ENCODE results near the gene LRPPRC. TPM values are rescaled to one million over a fixed set of nuclear protein-coding genes. Genes with fewer than 3 reads are reported as not detected.

Gene LRPPRC
- total RNA-seq, 1 donor from 2014 or later: 150 TPM

- intact Hi-C loops (cut with micrococcal nuclease): no loop called here
- H3K4me3 Mint-ChIP-seq: no peak overlapping the region
- H3K4me1 Mint-ChIP-seq (ENCODE audit: low read depth): no peaks in the 10 kb centered on the region
- H3K27me3 Mint-ChIP-seq (ENCODE audit: insufficient read depth): no peaks in the 10 kb centered on the region
- no peak for DNase-seq (ENCODE audit: low spot score)
- no peaks in the 10 kb centered on the region for H3K9me3 Mint-ChIP-seq
- H3K36me3 Mint-ChIP-seq (ENCODE audit: low read depth): peaks cover 40% of the 10 kb centered on the region
- no peak overlapping the region for H3K27ac Mint-ChIP-seq
Observed at GRCh38 chr2:43958397-43959275, 37.2 kb downstream of the LRPPRC start.

- Mint-ChIP-seq H3K36me3 (ENCODE audit: low read depth) (peaks cover 51% of the 10 kb centered on the region), H3K4me1 (ENCODE audit: low read depth) (no peaks in the 10 kb centered on the region), H3K9me3 (no peaks in the 10 kb centered on the region), H3K27me3 (ENCODE audit: insufficient read depth) (no peaks in the 10 kb centered on the region), H3K4me3 (no peak overlapping the region), H3K27ac (no peak overlapping the region)
- intact Hi-C loops (cut with micrococcal nuclease): loop anchor here (5.0 kb wide), 1 partner anchor 73 kb away; no protein-coding TSS in a partner anchor
- DNase-seq (ENCODE audit: low spot score): no peak
Observed at GRCh38 chr2:43950383-43951008, 45.3 kb downstream of the LRPPRC start.

- Mint-ChIP-seq H3K4me1 (ENCODE audit: low read depth) (no peaks in the 10 kb centered on the region), H3K4me3 (no peak overlapping the region), H3K36me3 (ENCODE audit: low read depth) (peaks cover 53% of the 10 kb centered on the region), H3K27me3 (ENCODE audit: insufficient read depth) (no peaks in the 10 kb centered on the region), H3K9me3 (no peaks in the 10 kb centered on the region), H3K27ac (no peak overlapping the region)
- intact Hi-C loops (cut with micrococcal nuclease): no loop called here
- DNase-seq (ENCODE audit: low spot score): no peak
Observed at GRCh38 chr2:43948370-43948769, 47.4 kb downstream of the LRPPRC start.

- Mint-ChIP-seq H3K4me1 (ENCODE audit: low read depth) (no peaks in the 10 kb centered on the region), H3K27me3 (ENCODE audit: insufficient read depth) (no peaks in the 10 kb centered on the region), H3K4me3 (no peak overlapping the region), H3K9me3 (no peaks in the 10 kb centered on the region), H3K36me3 (ENCODE audit: low read depth) (peaks cover 48% of the 10 kb centered on the region), H3K27ac (no peak overlapping the region)
- no peak for DNase-seq (ENCODE audit: low spot score)
- intact Hi-C loops (cut with micrococcal nuclease): no loop called here
Observed at GRCh38 chr2:43946685-43947084, 49.1 kb downstream of the LRPPRC start.

- intact Hi-C loops (cut with micrococcal nuclease): no loop called here
- Mint-ChIP-seq H3K27me3 (ENCODE audit: insufficient read depth) (no peaks in the 10 kb centered on the region), H3K27ac (no peak overlapping the region), H3K4me3 (no peak overlapping the region), H3K36me3 (ENCODE audit: low read depth) (peaks cover 43% of the 10 kb centered on the region), H3K4me1 (ENCODE audit: low read depth) (no peaks in the 10 kb centered on the region), H3K9me3 (no peaks in the 10 kb centered on the region)
- no peak for DNase-seq (ENCODE audit: low spot score)
Observed at GRCh38 chr2:43945439-43945838, 50.4 kb downstream of the LRPPRC start.

GRCh38 chr2:43944915-43945314 is 50.9 kb downstream of the LRPPRC start:
- Mint-ChIP-seq H3K36me3 (ENCODE audit: low read depth) (peaks cover 41% of the 10 kb centered on the region), H3K4me1 (ENCODE audit: low read depth) (no peaks in the 10 kb centered on the region), H3K4me3 (no peak overlapping the region), H3K27ac (no peak overlapping the region), H3K9me3 (no peaks in the 10 kb centered on the region), H3K27me3 (ENCODE audit: insufficient read depth) (no peaks in the 10 kb centered on the region)
- intact Hi-C loops (cut with micrococcal nuclease): loop anchor here (5.0 kb wide), 1 partner anchor 32 kb away; no protein-coding TSS in a partner anchor
- no peak for DNase-seq (ENCODE audit: low spot score)

GRCh38 chr2:43943809-43944452 is 51.9 kb downstream of the LRPPRC start:
- Mint-ChIP-seq H3K27ac (no peak overlapping the region), H3K27me3 (ENCODE audit: insufficient read depth) (no peaks in the 10 kb centered on the region), H3K36me3 (ENCODE audit: low read depth) (peaks cover 42% of the 10 kb centered on the region), H3K4me3 (no peak overlapping the region), H3K4me1 (ENCODE audit: low read depth) (no peaks in the 10 kb centered on the region), H3K9me3 (no peaks in the 10 kb centered on the region)
- intact Hi-C loops (cut with micrococcal nuclease): loop anchor here (5.0 kb wide), 1 partner anchor 33 kb away; no protein-coding TSS in a partner anchor
- no peak for DNase-seq (ENCODE audit: low spot score)

GRCh38 chr2:43943323-43943722 is 52.5 kb downstream of the LRPPRC start:
- Mint-ChIP-seq H3K27ac (no peak overlapping the region), H3K4me1 (ENCODE audit: low read depth) (no peaks in the 10 kb centered on the region), H3K27me3 (ENCODE audit: insufficient read depth) (no peaks in the 10 kb centered on the region), H3K9me3 (no peaks in the 10 kb centered on the region), H3K4me3 (no peak overlapping the region), H3K36me3 (ENCODE audit: low read depth) (peaks cover 41% of the 10 kb centered on the region)
- intact Hi-C loops (cut with micrococcal nuclease): loop anchor here (5.0 kb wide), 1 partner anchor 34 kb away; no protein-coding TSS in a partner anchor
- no peak for DNase-seq (ENCODE audit: low spot score)

GRCh38 chr2:43942881-43943280 is 52.9 kb downstream of the LRPPRC start:
- no peaks in the 10 kb centered on the region for H3K9me3 Mint-ChIP-seq
- DNase-seq (ENCODE audit: low spot score): no peak
- H3K4me3 Mint-ChIP-seq: no peak overlapping the region
- H3K27me3 Mint-ChIP-seq (ENCODE audit: insufficient read depth): no peaks in the 10 kb centered on the region
- no peaks in the 10 kb centered on the region for H3K4me1 Mint-ChIP-seq (ENCODE audit: low read depth)
- no peak overlapping the region for H3K27ac Mint-ChIP-seq
- H3K36me3 Mint-ChIP-seq (ENCODE audit: low read depth): peaks cover 39% of the 10 kb centered on the region
- intact Hi-C loops (cut with micrococcal nuclease): loop anchor here (5.0 kb wide), 1 partner anchor 34 kb away; no protein-coding TSS in a partner anchor

- intact Hi-C loops (cut with micrococcal nuclease): loop anchor here (5.0 kb wide), 1 partner anchor 35 kb away; no protein-coding TSS in a partner anchor
- H3K9me3 Mint-ChIP-seq: no peaks in the 10 kb centered on the region
- no peak for DNase-seq (ENCODE audit: low spot score)
- H3K27me3 Mint-ChIP-seq (ENCODE audit: insufficient read depth): no peaks in the 10 kb centered on the region
- no peaks in the 10 kb centered on the region for H3K4me1 Mint-ChIP-seq (ENCODE audit: low read depth)
- peaks cover 34% of the 10 kb centered on the region for H3K36me3 Mint-ChIP-seq (ENCODE audit: low read depth)
- H3K4me3 Mint-ChIP-seq: no peak overlapping the region
- H3K27ac Mint-ChIP-seq: no peak overlapping the region
Observed at GRCh38 chr2:43941966-43942365, 53.8 kb downstream of the LRPPRC start.

GRCh38 chr2:43941359-43941758 is 54.4 kb downstream of the LRPPRC start:
- Mint-ChIP-seq H3K27ac (no peak overlapping the region), H3K36me3 (ENCODE audit: low read depth) (peaks cover 34% of the 10 kb centered on the region), H3K4me3 (no peak overlapping the region), H3K27me3 (ENCODE audit: insufficient read depth) (no peaks in the 10 kb centered on the region), H3K4me1 (ENCODE audit: low read depth) (no peaks in the 10 kb centered on the region), H3K9me3 (no peaks in the 10 kb centered on the region)
- DNase-seq (ENCODE audit: low spot score): no peak
- intact Hi-C loops (cut with micrococcal nuclease): loop anchor here (5.0 kb wide), 1 partner anchor 36 kb away; no protein-coding TSS in a partner anchor

GRCh38 chr2:43939695-43940256 is 56.0 kb downstream of the LRPPRC start:
- peaks cover 23% of the 10 kb centered on the region for H3K36me3 Mint-ChIP-seq (ENCODE audit: low read depth)
- no peak overlapping the region for H3K27ac Mint-ChIP-seq
- H3K9me3 Mint-ChIP-seq: no peaks in the 10 kb centered on the region
- DNase-seq (ENCODE audit: low spot score): no peak
- peaks cover 2% of the 10 kb centered on the region for H3K4me1 Mint-ChIP-seq (ENCODE audit: low read depth)
- no peak overlapping the region for H3K4me3 Mint-ChIP-seq
- H3K27me3 Mint-ChIP-seq (ENCODE audit: insufficient read depth): no peaks in the 10 kb centered on the region
- intact Hi-C loops (cut with micrococcal nuclease): loop anchor here (5.0 kb wide), 1 partner anchor 38 kb away; no protein-coding TSS in a partner anchor
